GM12872 (cell line): ENCODE results near the gene TNFSF8.

ENCODE experiments used
- CTCF ChIP-seq: IDR thresholded peaks from 3 replicates; pipeline ENCODE4 v1.5.1; 2011; ENCODE audit warnings: low read depth, mild to moderate bottlenecking, low read length, moderate library complexity; ENCODE audit not compliant: insufficient read depth

TNFSF8 gene

GRCh38 chr9:114935119-114935518, 4.7 kb upstream of the TNFSF8 start:
- TF ChIP-seq CTCF, result no peak

GRCh38 chr9:114932502-114932901, 2.1 kb upstream of the TNFSF8 start:
- TF ChIP-seq CTCF, result no peak

- no peak for TF ChIP-seq CTCF
Measured at GRCh38 chr9:114931407-114931806, 1.0 kb upstream of the TNFSF8 start.

GRCh38 chr9:114929201-114929600, 1.2 kb downstream of the TNFSF8 start:
- no peak for TF ChIP-seq CTCF

GRCh38 chr9:114928671-114929070, 1.7 kb downstream of the TNFSF8 start:
- TF ChIP-seq CTCF, result no peak

- TF ChIP-seq CTCF, result no peak
Measured at GRCh38 chr9:114928136-114928535, 2.3 kb downstream of the TNFSF8 start.

GRCh38 chr9:114925672-114926071, 4.7 kb downstream of the TNFSF8 start:
- no peak for TF ChIP-seq CTCF

GRCh38 chr9:114925039-114925438, 5.4 kb downstream of the TNFSF8 start:
- TF ChIP-seq CTCF, result no peak
